NCI-H1105 treated with DMSO at 0.1 percent for 48 hours (cell line): Measurements from ENCODE around the gene SOBP.

Experiments used
- DNase-seq: peaks from one replicate; lab custom pipeline; 2025; lab: John Stamatoyannopoulos, UW

SOBP gene

GRCh38 chr6:107642095-107642860 lies 152.4 kb downstream of the SOBP start:
- no peak for DNase-seq

GRCh38 chr6:107642861-107643328 lies 153.0 kb downstream of the SOBP start:
- DNase-seq, result no peak

- no peak for DNase-seq
These were observed 154.6 kb downstream of the SOBP start for GRCh38 chr6:107644513-107644912.

GRCh38 chr6:107645740-107646139 lies 155.8 kb downstream of the SOBP start:
- no peak for DNase-seq

- no peak for DNase-seq
These were observed 156.3 kb downstream of the SOBP start for GRCh38 chr6:107646176-107646575.

- DNase-seq, result no peak
These were observed 157.0 kb downstream of the SOBP start for GRCh38 chr6:107646776-107647438.

GRCh38 chr6:107647439-107647948 lies 157.6 kb downstream of the SOBP start:
- DNase-seq, result no peak

GRCh38 chr6:107648983-107649382 lies 159.1 kb downstream of the SOBP start:
- DNase-seq, result no peak

GRCh38 chr6:107652526-107653182 lies 162.7 kb downstream of the SOBP start:
- no peak for DNase-seq

- no peak for DNase-seq
These were observed 163.3 kb downstream of the SOBP start for GRCh38 chr6:107653183-107653580.

- DNase-seq, result no peak
These were observed 164.0 kb downstream of the SOBP start for GRCh38 chr6:107653861-107654394.

GRCh38 chr6:107654764-107655163 lies 164.8 kb downstream of the SOBP start:
- no peak for DNase-seq

- no peak for DNase-seq
These were observed 165.3 kb downstream of the SOBP start for GRCh38 chr6:107655245-107655644.

- DNase-seq, result no peak
These were observed 165.9 kb downstream of the SOBP start for GRCh38 chr6:107655864-107656263.

- no peak for DNase-seq
These were observed 166.5 kb downstream of the SOBP start for GRCh38 chr6:107656401-107656800.

GRCh38 chr6:107656883-107657282 lies 167.0 kb downstream of the SOBP start:
- DNase-seq, result no peak

- DNase-seq, result no peak
These were observed 167.4 kb downstream of the SOBP start for GRCh38 chr6:107657373-107657754.

GRCh38 chr6:107657755-107658461 lies 168.0 kb downstream of the SOBP start:
- no peak for DNase-seq

- no peak for DNase-seq
These were observed 169.3 kb downstream of the SOBP start for GRCh38 chr6:107658920-107659865.

- DNase-seq, result no peak
These were observed 170.9 kb downstream of the SOBP start for GRCh38 chr6:107660839-107661238.

GRCh38 chr6:107661291-107661690 lies 171.4 kb downstream of the SOBP start:
- no peak for DNase-seq
